KOPT-K1 (cell line): Measurements from ENCODE around the gene DCLK1.
"Not testable (repeated sequence)": the region's sequence is repeated elsewhere in the genome, so short reads cannot be mapped to it uniquely, and the experiment has no call there.

Experiments used
- H3K27ac ChIP-seq: fragments of 200-600 bp; sonication (generic); 2 replicates; pipeline ENCODE4 v1.5.1; 2016; ENCODE audit warnings: antibody characterized with exemption, mild to moderate bottlenecking, low read depth, low read length; ENCODE audit not compliant: poor library complexity, severe bottlenecking
- H3K36me3 ChIP-seq: fragments of 200-600 bp; sonication (generic); 2 replicates; pipeline ENCODE4 v1.5.1; 2017; ENCODE audit warnings: antibody characterized with exemption, mild to moderate bottlenecking, low read length, moderate library complexity; ENCODE audit not compliant: insufficient read depth
- H3K9me3 ChIP-seq: fragments of 200-600 bp; sonication (generic); 2 replicates; pipeline ENCODE4 v1.5.1; 2017; ENCODE audit warnings: antibody characterized with exemption, low read length, mild to moderate bottlenecking; ENCODE audit not compliant: insufficient read depth, poor library complexity, severe bottlenecking

DCLK1 gene

GRCh38 chr13:36108342-36108741, 22.8 kb downstream of the DCLK1 start:
- H3K9me3 ChIP-seq: no peaks in the 10 kb centered on the region
- no peak overlapping the region for H3K27ac ChIP-seq
- no peaks in the 10 kb centered on the region for H3K36me3 ChIP-seq

- Histone ChIP-seq H3K27ac (no peak overlapping the region), H3K9me3 (no peaks in the 10 kb centered on the region), H3K36me3 (no peaks in the 10 kb centered on the region)
These were observed 23.7 kb downstream of the DCLK1 start for GRCh38 chr13:36107521-36107920.

- Histone ChIP-seq H3K9me3 (no peaks in the 10 kb centered on the region), H3K27ac (no peak overlapping the region), H3K36me3 (no peaks in the 10 kb centered on the region)
These were observed 25.5 kb downstream of the DCLK1 start for GRCh38 chr13:36105726-36106125.

- no peaks in the 10 kb centered on the region for H3K9me3 ChIP-seq
- no peak overlapping the region for H3K27ac ChIP-seq
These were observed 28.5 kb downstream of the DCLK1 start for GRCh38 chr13:36102721-36103120.

GRCh38 chr13:36101907-36102306, 29.3 kb downstream of the DCLK1 start:
- not testable (repeated sequence) for H3K36me3 ChIP-seq, H3K27ac ChIP-seq, H3K9me3 ChIP-seq

More at GRCh38 chr13:36102721-36103120, 28.5 kb downstream of the DCLK1 start:
- H3K36me3 ChIP-seq: no peaks in the 10 kb centered on the region

GRCh38 chr13:36101157-36101556, 30.0 kb downstream of the DCLK1 start:
- no peaks in the 10 kb centered on the region for H3K9me3 ChIP-seq

GRCh38 chr13:36098080-36098479, 33.1 kb downstream of the DCLK1 start:
- H3K36me3 ChIP-seq: no peaks in the 10 kb centered on the region
- H3K9me3 ChIP-seq: no peaks in the 10 kb centered on the region
- no peak overlapping the region for H3K27ac ChIP-seq

More at GRCh38 chr13:36101157-36101556, 30.0 kb downstream of the DCLK1 start:
- Histone ChIP-seq H3K36me3 (no peaks in the 10 kb centered on the region), H3K27ac (no peak overlapping the region)

GRCh38 chr13:36096461-36097416, 34.4 kb downstream of the DCLK1 start:
- H3K9me3 ChIP-seq: no peaks in the 10 kb centered on the region
- H3K36me3 ChIP-seq: no peaks in the 10 kb centered on the region
- no peak overlapping the region for H3K27ac ChIP-seq

- Histone ChIP-seq H3K36me3 (no peaks in the 10 kb centered on the region), H3K9me3 (no peaks in the 10 kb centered on the region), H3K27ac (no peak overlapping the region)
These were observed 36.7 kb downstream of the DCLK1 start for GRCh38 chr13:36094478-36094877.

- no peak overlapping the region for H3K27ac ChIP-seq
- no peaks in the 10 kb centered on the region for H3K36me3 ChIP-seq
- no peaks in the 10 kb centered on the region for H3K9me3 ChIP-seq
These were observed 40.6 kb downstream of the DCLK1 start for GRCh38 chr13:36090592-36090991.

- no peak overlapping the region for H3K27ac ChIP-seq
- no peaks in the 10 kb centered on the region for H3K9me3 ChIP-seq
- no peaks in the 10 kb centered on the region for H3K36me3 ChIP-seq
These were observed 42.0 kb downstream of the DCLK1 start for GRCh38 chr13:36089130-36089647.

- Histone ChIP-seq H3K9me3 (no peaks in the 10 kb centered on the region), H3K27ac (no peak overlapping the region), H3K36me3 (no peaks in the 10 kb centered on the region)
These were observed 42.7 kb downstream of the DCLK1 start for GRCh38 chr13:36088463-36088862.

- H3K36me3 ChIP-seq: no peaks in the 10 kb centered on the region
- no peak overlapping the region for H3K27ac ChIP-seq
- no peaks in the 10 kb centered on the region for H3K9me3 ChIP-seq
These were observed 43.2 kb downstream of the DCLK1 start for GRCh38 chr13:36088001-36088400.

GRCh38 chr13:36086117-36086516, 45.1 kb downstream of the DCLK1 start:
- H3K36me3 ChIP-seq: no peaks in the 10 kb centered on the region
- H3K27ac ChIP-seq: no peak overlapping the region
- H3K9me3 ChIP-seq: no peaks in the 10 kb centered on the region

- H3K36me3 ChIP-seq: no peaks in the 10 kb centered on the region
- H3K9me3 ChIP-seq: no peaks in the 10 kb centered on the region
- H3K27ac ChIP-seq: no peak overlapping the region
These were observed 47.1 kb downstream of the DCLK1 start for GRCh38 chr13:36084131-36084530.

GRCh38 chr13:36082806-36083205, 48.4 kb downstream of the DCLK1 start:
- H3K27ac ChIP-seq: no peak overlapping the region
- H3K9me3 ChIP-seq: no peaks in the 10 kb centered on the region
- H3K36me3 ChIP-seq: no peaks in the 10 kb centered on the region
